Subcutaneous abdominal adipose tissue (tissue), 5 donors: ENCODE measurements around the gene GLMN.
"Not testable (repeated sequence)": the region's sequence is repeated elsewhere in the genome, so short reads cannot be mapped to it uniquely, and the experiment has no call there.

Source experiments
- H3K27ac ChIP-seq: one replicate; pipeline ENCODE4 v1.7.0; 2013; ENCODE audit warnings: low read depth, mild to moderate bottlenecking, inconsistent platforms, low read length, moderate library complexity
- H3K27me3 ChIP-seq, 5 donors: one replicate each; pipeline ENCODE4 v1.7.0; 2013; ENCODE audit warnings: low read length in 5 of 5, inconsistent platforms in 1 of 5; ENCODE audit not compliant: control insufficient read depth in 5 of 5, insufficient read depth in 4 of 5
- H3K36me3 ChIP-seq, 5 donors: one replicate each; pipeline ENCODE4 v1.7.0; 2013; ENCODE audit warnings: low read length in 5 of 5; ENCODE audit not compliant: control insufficient read depth in 5 of 5, insufficient read depth in 5 of 5
- H3K4me1 ChIP-seq, 5 donors: one replicate each; pipeline ENCODE4 v1.7.0; 2013; ENCODE audit warnings: low read length in 5 of 5, mild to moderate bottlenecking in 3 of 5, moderate library complexity in 1 of 5; ENCODE audit not compliant: control insufficient read depth in 5 of 5, insufficient read depth in 5 of 5
- H3K4me3 ChIP-seq, 5 donors: one replicate each; pipeline ENCODE4 v1.7.0; 2013; ENCODE audit warnings: low read length in 5 of 5, low read depth in 1 of 5
- H3K9ac ChIP-seq, 5 donors: one replicate each; pipeline ENCODE4 v1.7.0; 2013; ENCODE audit warnings: low read length in 5 of 5, mild to moderate bottlenecking in 4 of 5, moderate library complexity in 3 of 5
- H3K9me3 ChIP-seq, 5 donors: one replicate each; pipeline ENCODE4 v1.7.0; 2013; ENCODE audit warnings: low read length in 5 of 5; ENCODE audit not compliant: control insufficient read depth in 5 of 5
- donor health status: healthy.
- donor health status: healthy.
- donor health status: healthy.
- donor health status: healthy.
- donor health status: healthy.

GLMN gene

GRCh38 chr1:92262516-92262915 lies 36.3 kb downstream of the GLMN start:
- no peaks in the 10 kb centered on the region for H3K4me1 ChIP-seq
- H3K27ac ChIP-seq: no peak overlapping the region
- no peak overlapping the region for H3K9ac ChIP-seq
- no peaks in the 10 kb centered on the region for H3K9me3 ChIP-seq
- no peak overlapping the region for H3K4me3 ChIP-seq
- H3K27me3 ChIP-seq: no peaks in the 10 kb centered on the region
- peaks cover 8 to 34% (median 29%) of the 10 kb centered on the region in 5 donors for H3K36me3 ChIP-seq

GRCh38 chr1:92259350-92259749 lies 39.4 kb downstream of the GLMN start:
- no peak overlapping the region for H3K27ac ChIP-seq
- no peaks in the 10 kb centered on the region for H3K9me3 ChIP-seq
- no peak overlapping the region for H3K9ac ChIP-seq
- H3K36me3 ChIP-seq: peaks cover 8 to 40% (median 26%) of the 10 kb centered on the region in 5 donors
- H3K4me1 ChIP-seq: no peaks in the 10 kb centered on the region
- no peak overlapping the region for H3K4me3 ChIP-seq
- H3K27me3 ChIP-seq: no peaks in the 10 kb centered on the region

GRCh38 chr1:92254714-92255113 lies 44.1 kb downstream of the GLMN start:
- peaks cover 3 to 22% (median 9%) of the 10 kb centered on the region in 5 donors for H3K36me3 ChIP-seq
- H3K27me3 ChIP-seq, H3K9ac ChIP-seq, H3K4me1 ChIP-seq, H3K9me3 ChIP-seq, H3K27ac ChIP-seq, H3K4me3 ChIP-seq: not testable (repeated sequence)

- no peak overlapping the region for H3K9ac ChIP-seq
- H3K4me3 ChIP-seq: no peak overlapping the region
- H3K27ac ChIP-seq: no peak overlapping the region
- H3K27me3 ChIP-seq: no peaks in the 10 kb centered on the region
- peaks cover 3 to 14% (median 6%) of the 10 kb centered on the region in 5 donors for H3K36me3 ChIP-seq
- no peaks in the 10 kb centered on the region for H3K4me1 ChIP-seq
- H3K9me3 ChIP-seq: no peaks in the 10 kb centered on the region
Measured at GRCh38 chr1:92244376-92244775, 54.4 kb downstream of the GLMN start.

GRCh38 chr1:92240034-92240433 lies 58.8 kb downstream of the GLMN start:
- no peaks in the 10 kb centered on the region for H3K36me3 ChIP-seq
- no peaks in the 10 kb centered on the region for H3K9me3 ChIP-seq
- H3K4me3 ChIP-seq: no peak overlapping the region
- H3K27me3 ChIP-seq: no peaks in the 10 kb centered on the region
- no peak overlapping the region for H3K9ac ChIP-seq
- no peaks in the 10 kb centered on the region for H3K4me1 ChIP-seq
- no peak overlapping the region for H3K27ac ChIP-seq

- no peaks in the 10 kb centered on the region for H3K36me3 ChIP-seq
- H3K27ac ChIP-seq: no peak overlapping the region
- H3K27me3 ChIP-seq: no peaks in the 10 kb centered on the region
- no peaks in the 10 kb centered on the region for H3K4me1 ChIP-seq
- no peak overlapping the region for H3K4me3 ChIP-seq
- no peaks in the 10 kb centered on the region for H3K9me3 ChIP-seq
- H3K9ac ChIP-seq: no peak overlapping the region
Measured at GRCh38 chr1:92230736-92231135, 68.1 kb downstream of the GLMN start.

DNA sequence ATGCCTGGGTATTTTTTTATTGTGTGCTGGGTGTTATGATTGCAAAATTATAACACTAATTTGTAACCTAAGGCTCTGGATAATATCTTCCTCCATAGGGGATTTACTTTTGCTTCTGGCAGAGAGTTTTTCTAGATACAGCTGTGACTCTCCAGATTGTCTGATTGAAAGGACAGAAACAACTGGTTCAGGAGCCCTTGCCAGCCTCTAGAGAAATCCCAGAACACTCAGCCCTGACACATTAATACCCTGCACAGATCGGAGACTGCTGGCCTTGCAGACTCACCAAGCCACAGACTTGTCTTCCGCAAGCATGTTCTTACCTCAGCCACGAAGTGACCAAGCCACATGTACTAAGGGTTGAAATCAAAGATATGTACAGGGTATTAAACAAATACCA lies 70.4 kb downstream of the GLMN start:
- Histone ChIP-seq H3K4me1 (no peaks in the 10 kb centered on the region), H3K27ac (no peak overlapping the region), H3K36me3 (no peaks in the 10 kb centered on the region)

DNA sequence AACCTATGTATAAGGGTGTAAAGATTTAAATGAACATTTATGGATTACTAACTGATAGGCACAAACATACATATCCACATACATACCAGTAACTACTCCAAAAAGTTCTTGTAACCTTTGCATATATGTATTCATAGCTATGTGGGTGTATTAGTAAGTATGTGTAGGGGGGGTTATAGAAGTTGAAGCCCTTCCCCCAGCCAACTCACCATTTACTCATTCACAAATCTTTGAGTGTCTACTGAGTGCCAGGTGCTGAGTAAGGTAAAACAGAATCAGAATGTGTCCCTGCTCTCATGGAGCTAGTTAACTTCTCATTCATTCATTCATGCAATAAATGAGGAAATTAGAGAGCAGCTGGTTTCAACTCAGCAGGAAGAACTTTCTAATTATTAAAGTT lies 79.8 kb downstream of the GLMN start:
- no peaks in the 10 kb centered on the region for H3K4me1 ChIP-seq
- H3K9me3 ChIP-seq: no peaks in the 10 kb centered on the region
- no peak overlapping the region for H3K4me3 ChIP-seq
- no peak overlapping the region for H3K9ac ChIP-seq
- H3K36me3 ChIP-seq: no peaks in the 10 kb centered on the region
- H3K27ac ChIP-seq: no peak overlapping the region
- no peaks in the 10 kb centered on the region for H3K27me3 ChIP-seq

More for the DNA sequence above, 70.4 kb downstream of the GLMN start:
- H3K9me3 ChIP-seq: no peaks in the 10 kb centered on the region
- H3K27me3 ChIP-seq: no peaks in the 10 kb centered on the region
- H3K9ac ChIP-seq: no peak overlapping the region
- H3K4me3 ChIP-seq: no peak overlapping the region

GRCh38 chr1:92218559-92218958 lies 80.2 kb downstream of the GLMN start:
- no peaks in the 10 kb centered on the region for H3K36me3 ChIP-seq
- H3K27ac ChIP-seq: no peak overlapping the region
- H3K4me1 ChIP-seq: no peaks in the 10 kb centered on the region
- H3K9ac ChIP-seq: no peak overlapping the region
- no peaks in the 10 kb centered on the region for H3K27me3 ChIP-seq
- H3K9me3 ChIP-seq: no peaks in the 10 kb centered on the region
- H3K4me3 ChIP-seq: no peak overlapping the region

DNA sequence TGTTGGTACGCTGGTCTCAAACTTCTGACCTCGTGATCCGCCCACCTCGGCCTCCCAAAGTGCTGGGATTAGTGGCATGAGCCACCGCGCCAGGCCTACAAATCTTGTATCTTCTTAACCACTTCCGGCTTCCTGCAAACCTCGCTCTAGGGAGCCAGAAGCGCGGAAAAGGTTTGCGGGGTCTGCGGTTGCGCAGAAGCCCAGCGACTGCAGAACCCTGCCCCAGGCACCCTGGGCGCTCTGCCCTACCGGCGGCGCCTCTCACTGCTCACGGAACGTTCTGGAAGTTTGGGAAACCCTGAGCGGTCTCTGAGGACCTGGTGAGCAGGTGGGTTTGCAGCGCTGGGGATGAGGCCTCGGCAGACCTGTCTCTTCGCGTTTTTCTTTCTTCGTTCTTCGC lies 81.1 kb downstream of the GLMN start, which contains the start of gene C1orf146:
Gene C1orf146, plus strand, starts transcription at position 195 of the 400 bp plus-strand sequence. CDS start 13,506 bp downstream, outside the sequence.
- Histone ChIP-seq H3K27ac (no peak within 1 kb of the TSS), H3K36me3 (no peaks in the 10 kb centered on the region), H3K9ac (no peak within 1 kb of the TSS), H3K9me3 (no peaks in the 10 kb centered on the region), H3K4me3 (no peak within 1 kb of the TSS), H3K27me3 (no peaks in the 10 kb centered on the region), H3K4me1 (no peaks in the 10 kb centered on the region)

GRCh38 chr1:92211166-92211565 lies 87.6 kb downstream of the GLMN start:
- H3K4me3 ChIP-seq: no peak overlapping the region
- H3K36me3 ChIP-seq: no peaks in the 10 kb centered on the region
- H3K9ac ChIP-seq: no peak overlapping the region
- peaks cover 0 to 8% (median 3%) of the 10 kb centered on the region in 5 donors for H3K9me3 ChIP-seq
- H3K27ac ChIP-seq: no peak overlapping the region
- no peaks in the 10 kb centered on the region for H3K27me3 ChIP-seq
- no peaks in the 10 kb centered on the region for H3K4me1 ChIP-seq
